Endothelial cell of umbilical vein (primary cell): ENCODE results near the gene RABGAP1.

Source experiments
- FOS ChIP-seq: IDR thresholded peaks from 2 replicates; pipeline ENCODE4 v1.6.1; 2011; ENCODE audit warnings: mild to moderate bottlenecking, low read length, moderate library complexity, borderline replicate concordance; ENCODE audit not compliant: insufficient read depth
- GATA2 ChIP-seq: IDR thresholded peaks from 2 replicates; pipeline ENCODE4 v1.7.0; 2011; ENCODE audit warnings: low read depth, mild to moderate bottlenecking, moderate library complexity, mixed read lengths, low read length; ENCODE audit not compliant: insufficient read length, insufficient read depth
- MAX ChIP-seq: IDR thresholded peaks from 2 replicates; pipeline ENCODE4 v1.6.1; 2011; ENCODE audit not compliant: insufficient read depth, insufficient read length
- MYC ChIP-seq: IDR thresholded peaks from one replicate; pipeline ENCODE4 v1.6.1; 2011; ENCODE audit warnings: mild to moderate bottlenecking, low read depth, low read length
- POLR2A ChIP-seq: IDR thresholded peaks from 2 replicates; pipeline ENCODE4 v1.6.1; 2012; ENCODE audit warnings: low read depth, mild to moderate bottlenecking, control low read depth, low read length
- TF ChIP-seq, protein P1 (sequence below), 2 donors: IDR thresholded peaks; 1 replicate in 1 of 2; 2 replicates in 1 of 2; pipeline ENCODE4 v1.5.1; 2011; ENCODE audit warnings: low read length in 2 of 2, mild to moderate bottlenecking in 2 of 2, moderate library complexity in 2 of 2, control low read depth in 1 of 2, inconsistent platforms in 1 of 2, low read depth in 1 of 2; ENCODE audit not compliant: insufficient read depth in 1 of 2; ENCODE audit errors: extremely low read depth in 1 of 2

- TF ChIP-seq, protein P1, sequence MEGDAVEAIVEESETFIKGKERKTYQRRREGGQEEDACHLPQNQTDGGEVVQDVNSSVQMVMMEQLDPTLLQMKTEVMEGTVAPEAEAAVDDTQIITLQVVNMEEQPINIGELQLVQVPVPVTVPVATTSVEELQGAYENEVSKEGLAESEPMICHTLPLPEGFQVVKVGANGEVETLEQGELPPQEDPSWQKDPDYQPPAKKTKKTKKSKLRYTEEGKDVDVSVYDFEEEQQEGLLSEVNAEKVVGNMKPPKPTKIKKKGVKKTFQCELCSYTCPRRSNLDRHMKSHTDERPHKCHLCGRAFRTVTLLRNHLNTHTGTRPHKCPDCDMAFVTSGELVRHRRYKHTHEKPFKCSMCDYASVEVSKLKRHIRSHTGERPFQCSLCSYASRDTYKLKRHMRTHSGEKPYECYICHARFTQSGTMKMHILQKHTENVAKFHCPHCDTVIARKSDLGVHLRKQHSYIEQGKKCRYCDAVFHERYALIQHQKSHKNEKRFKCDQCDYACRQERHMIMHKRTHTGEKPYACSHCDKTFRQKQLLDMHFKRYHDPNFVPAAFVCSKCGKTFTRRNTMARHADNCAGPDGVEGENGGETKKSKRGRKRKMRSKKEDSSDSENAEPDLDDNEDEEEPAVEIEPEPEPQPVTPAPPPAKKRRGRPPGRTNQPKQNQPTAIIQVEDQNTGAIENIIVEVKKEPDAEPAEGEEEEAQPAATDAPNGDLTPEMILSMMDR (IDR thresholded peaks at IDR 0.05; ENCODE audit: extremely low read depth in 1 of 2, insufficient read depth in 1 of 2, low read depth in 1 of 2, low read length in 2 of 2), result no peak
- TF ChIP-seq FOS (no peak), GATA2 (no peak), MYC (no peak), POLR2A (no peak), MAX (no peak)
Measured at GRCh38 chr9:123113185-123113584, 172.4 kb downstream of the RABGAP1 start.
